WTC11 (cell line): ENCODE measurements around the gene SSR1.

Source experiments
- CREM ChIP-seq: sonication (generic); formaldehyde crosslinking; IDR thresholded peaks from 2 replicates; pipeline ENCODE4 v1.8.1; 2022; ENCODE audit warnings: mild to moderate bottlenecking, missing genetic modification reagents, moderate library complexity
- CTCF ChIP-seq: fragments of 200-600 bp; IDR thresholded peaks from 2 replicates; pipeline ENCODE4 v1.8.0; 2022; ENCODE audit warnings: antibody characterized with exemption
- NFE2L1 ChIP-seq: sonication (generic); formaldehyde crosslinking; IDR thresholded peaks from 2 replicates; pipeline ENCODE4 v1.8.1; 2023; ENCODE audit warnings: missing genetic modification reagents
- NFYB ChIP-seq: sonication (generic); formaldehyde crosslinking; conservative IDR thresholded peaks from 2 replicates; pipeline ENCODE4 v1.8.0; 2022; ENCODE audit warnings: low read depth, missing genetic modification reagents
- NR2C2 ChIP-seq: sonication (generic); formaldehyde crosslinking; IDR thresholded peaks from 2 replicates; pipeline ENCODE4 v1.8.0; 2022; ENCODE audit warnings: mild to moderate bottlenecking, missing genetic modification reagents
- ZBTB21 ChIP-seq: sonication (generic); formaldehyde crosslinking; IDR thresholded peaks from 2 replicates; pipeline ENCODE4 v1.8.1; 2023; ENCODE audit warnings: mild to moderate bottlenecking, missing genetic modification reagents, borderline replicate concordance
- ZNF138 ChIP-seq: sonication (generic); formaldehyde crosslinking; conservative IDR thresholded peaks from 2 replicates; pipeline ENCODE4 v1.8.1; 2022; ENCODE audit warnings: mild to moderate bottlenecking, moderate library complexity, missing genetic modification reagents
- ZNF671 ChIP-seq: fragments of 250-450 bp; sonication (Bioruptor Pico); IDR thresholded peaks from 2 replicates; pipeline ENCODE4 v1.8.0; 2021; ENCODE audit warnings: mild to moderate bottlenecking
- TF ChIP-seq, protein P1 (sequence below): sonication (generic); formaldehyde crosslinking; IDR thresholded peaks from 2 replicates; pipeline ENCODE4 v1.8.0; 2022; ENCODE audit warnings: mild to moderate bottlenecking, missing genetic modification reagents

DNA sequence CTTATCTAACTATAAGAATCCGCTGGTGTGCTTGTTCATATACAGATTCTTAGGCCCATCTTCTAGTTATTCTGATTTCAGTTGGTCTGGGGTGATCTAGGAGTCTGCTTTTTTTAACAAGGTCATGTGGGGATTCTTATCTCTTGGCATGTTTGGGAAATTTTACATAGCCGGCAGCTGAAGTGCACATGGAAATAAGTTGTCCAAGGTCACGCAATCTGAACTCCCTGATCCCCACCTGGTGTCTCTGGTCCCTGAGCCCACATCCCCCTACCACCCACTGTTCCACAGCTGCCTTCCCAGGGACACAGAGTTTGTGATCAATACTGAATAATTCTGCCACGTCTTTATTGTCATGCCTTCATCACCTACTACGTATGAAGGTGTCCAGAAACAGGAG, 90.8 kb downstream of the SSR1 start:
- no peak for TF ChIP-seq NFE2L1 (CRISPR knock-in tag)
- TF ChIP-seq CTCF: no peak
- TF ChIP-seq, protein P1, sequence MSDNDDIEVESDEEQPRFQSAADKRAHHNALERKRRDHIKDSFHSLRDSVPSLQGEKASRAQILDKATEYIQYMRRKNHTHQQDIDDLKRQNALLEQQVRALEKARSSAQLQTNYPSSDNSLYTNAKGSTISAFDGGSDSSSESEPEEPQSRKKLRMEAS: no peak
- TF ChIP-seq ZBTB21 (CRISPR knock-in tag): no peak
- TF ChIP-seq NR2C2 (CRISPR knock-in tag): no peak
- no peak for TF ChIP-seq ZNF671 (CRISPR knock-in tag)
- no peak for TF ChIP-seq ZNF138 (CRISPR knock-in tag)
- TF ChIP-seq NFYB: no peak
- TF ChIP-seq CREM (CRISPR knock-in tag): no peak
